Measurements from ENCODE around the gene NIPAL1. TPM values are rescaled to one million over a fixed set of nuclear protein-coding genes. Genes with fewer than 3 reads are reported as not detected.

Gene NIPAL1
- total RNA-seq, 1 donor from 2014 or later: 17.6 TPM

- Mint-ChIP-seq H3K4me1 (ENCODE audit: low read depth) (peaks cover 47% of the 10 kb centered on the region), H3K36me3 (ENCODE audit: insufficient read depth) (no peaks in the 10 kb centered on the region), H3K27ac (no peak overlapping the region), H3K27me3 (no peaks in the 10 kb centered on the region), H3K4me3 (ENCODE audit: low read depth) (no peak overlapping the region), H3K9me3 (ENCODE audit: low read depth) (no peaks in the 10 kb centered on the region)
- DNase-seq (ENCODE audit: low spot score, unreplicated experiment): no peak
- no peak for TF ChIP-seq CTCF (IDR thresholded peaks at IDR 0.05; ENCODE audit: unreplicated experiment)
Observed at GRCh38 chr4:48078425-48078824, 61.9 kb downstream of the NIPAL1 start.

GRCh38 chr4:48078862-48079655 is 62.5 kb downstream of the NIPAL1 start:
- Mint-ChIP-seq H3K36me3 (ENCODE audit: insufficient read depth) (no peaks in the 10 kb centered on the region), H3K4me1 (ENCODE audit: low read depth) (peaks cover 41% of the 10 kb centered on the region), H3K27me3 (no peaks in the 10 kb centered on the region), H3K27ac (no peak overlapping the region), H3K4me3 (ENCODE audit: low read depth) (no peak overlapping the region), H3K9me3 (ENCODE audit: low read depth) (no peaks in the 10 kb centered on the region)
- DNase-seq (ENCODE audit: low spot score, unreplicated experiment): no peak
- no peak for TF ChIP-seq CTCF (IDR thresholded peaks at IDR 0.05; ENCODE audit: unreplicated experiment)

DNA sequence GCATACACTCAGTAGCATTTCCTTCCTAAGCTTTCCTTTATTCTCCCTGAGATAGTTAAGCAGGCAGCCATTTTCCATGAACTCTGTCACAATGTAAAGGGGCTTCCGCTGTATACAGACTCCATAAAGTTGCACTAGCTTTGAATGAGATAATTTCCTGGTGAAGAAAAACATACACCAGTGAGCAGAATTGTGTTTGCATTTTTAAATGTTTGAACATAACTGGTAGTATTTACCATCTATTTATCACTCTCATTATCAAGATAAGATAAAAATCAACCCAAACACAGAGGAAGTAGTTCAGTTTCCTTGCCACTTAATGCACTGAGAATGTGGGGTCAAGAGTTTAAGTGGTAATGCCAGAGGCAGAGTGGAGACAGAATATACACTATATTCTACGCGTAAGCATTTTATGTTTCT is 63.4 kb downstream of the NIPAL1 start:
- TF ChIP-seq CTCF (IDR thresholded peaks at IDR 0.05; ENCODE audit: unreplicated experiment): no peak
- no peaks in the 10 kb centered on the region for H3K9me3 Mint-ChIP-seq (ENCODE audit: low read depth)
- no peak for DNase-seq (ENCODE audit: low spot score, unreplicated experiment)
- no peak overlapping the region for H3K4me3 Mint-ChIP-seq (ENCODE audit: low read depth)
- H3K4me1 Mint-ChIP-seq (ENCODE audit: low read depth): peaks cover 33% of the 10 kb centered on the region
- H3K27ac Mint-ChIP-seq: peak overlapping the region; percentile 49
- H3K27me3 Mint-ChIP-seq: no peaks in the 10 kb centered on the region
- no peaks in the 10 kb centered on the region for H3K36me3 Mint-ChIP-seq (ENCODE audit: insufficient read depth)

GRCh38 chr4:48081196-48081595 is 64.6 kb downstream of the NIPAL1 start:
- Mint-ChIP-seq H3K4me1 (ENCODE audit: low read depth) (peaks cover 33% of the 10 kb centered on the region), H3K27me3 (no peaks in the 10 kb centered on the region)

GRCh38 chr4:48082956-48083355 is 66.4 kb downstream of the NIPAL1 start:
- no peaks in the 10 kb centered on the region for H3K27me3 Mint-ChIP-seq
- peaks cover 1% of the 10 kb centered on the region for H3K36me3 Mint-ChIP-seq (ENCODE audit: insufficient read depth)
- no peak overlapping the region for H3K27ac Mint-ChIP-seq
- H3K4me1 Mint-ChIP-seq (ENCODE audit: low read depth): peaks cover 32% of the 10 kb centered on the region
- no peak overlapping the region for H3K4me3 Mint-ChIP-seq (ENCODE audit: low read depth)
- TF ChIP-seq CTCF (IDR thresholded peaks at IDR 0.05; ENCODE audit: unreplicated experiment): no peak
- no peaks in the 10 kb centered on the region for H3K9me3 Mint-ChIP-seq (ENCODE audit: low read depth)
- no peak for DNase-seq (ENCODE audit: low spot score, unreplicated experiment)

More at GRCh38 chr4:48081196-48081595, 64.6 kb downstream of the NIPAL1 start:
- TF ChIP-seq CTCF (IDR thresholded peaks at IDR 0.05; ENCODE audit: unreplicated experiment): no peak
- Mint-ChIP-seq H3K4me3 (ENCODE audit: low read depth) (no peak overlapping the region), H3K9me3 (ENCODE audit: low read depth) (no peaks in the 10 kb centered on the region), H3K36me3 (ENCODE audit: insufficient read depth) (no peaks in the 10 kb centered on the region), H3K27ac (no peak overlapping the region)
- no peak for DNase-seq (ENCODE audit: low spot score, unreplicated experiment)

Data from progenitor cell of endocrine pancreas (in vitro differentiated cells).